ENCODE measurements around the gene RPL11.
A peak's percentile ranks its signal among the peaks of the same experiment; 100 is the strongest.
"Not testable (repeated sequence)": the region's sequence is repeated elsewhere in the genome, so short reads cannot be mapped to it uniquely, and the experiment has no call there.

Gene RPL11

GRCh38 chr1:23687680-23688079 is 3.9 kb upstream of the RPL11 start:
- not testable (repeated sequence) for DNase-seq

- DNase-seq, result not testable (repeated sequence)
These were observed 3.3 kb upstream of the RPL11 start for GRCh38 chr1:23688281-23688680.

GRCh38 chr1:23692308-23692871 is 784 bp downstream of the RPL11 start:
- DNase-seq, result no peak

- DNase-seq, result no peak
These were observed 2.0 kb downstream of the RPL11 start for GRCh38 chr1:23693599-23693998.

- no peak for DNase-seq
These were observed 2.8 kb downstream of the RPL11 start for GRCh38 chr1:23694371-23694770.

GRCh38 chr1:23695667-23696066 is 4.1 kb downstream of the RPL11 start:
- no peak for DNase-seq

GRCh38 chr1:23696335-23696989 is 4.9 kb downstream of the RPL11 start:
- no peak for DNase-seq

GRCh38 chr1:23698466-23698865 is 6.9 kb downstream of the RPL11 start:
- DNase-seq, result no peak

- DNase-seq, result no peak
These were observed 7.9 kb downstream of the RPL11 start for GRCh38 chr1:23699280-23700179.

- no peak for DNase-seq
These were observed 9.7 kb downstream of the RPL11 start for GRCh38 chr1:23701310-23701709.

- DNase-seq, result no peak
These were observed 10.4 kb downstream of the RPL11 start for GRCh38 chr1:23701996-23702395.

GRCh38 chr1:23704834-23705495 is 13.4 kb downstream of the RPL11 start:
- DNase-seq, result no peak

- no peak for DNase-seq
These were observed 17.6 kb downstream of the RPL11 start for GRCh38 chr1:23709229-23709628.

- DNase-seq, result no peak
These were observed 26.9 kb downstream of the RPL11 start for GRCh38 chr1:23718482-23718881.

- no peak for DNase-seq
These were observed 27.7 kb downstream of the RPL11 start for GRCh38 chr1:23719162-23719820.

GRCh38 chr1:23720256-23720995 is 28.8 kb downstream of the RPL11 start:
- DNase-seq, result peak; percentile 1

- no peak for DNase-seq
These were observed 31.0 kb downstream of the RPL11 start for GRCh38 chr1:23722652-23723051.

GRCh38 chr1:23726686-23727085 is 35.1 kb downstream of the RPL11 start:
- no peak for DNase-seq

- no peak for DNase-seq
These were observed 35.8 kb downstream of the RPL11 start for GRCh38 chr1:23727362-23727811.

- DNase-seq, result no peak
These were observed 41.0 kb downstream of the RPL11 start for GRCh38 chr1:23732363-23733224.

- DNase-seq, result not testable (repeated sequence)
These were observed 41.7 kb downstream of the RPL11 start for GRCh38 chr1:23733281-23733680.

Data from activated effector memory CD4-positive, alpha-beta T cell treated with Interleukin-2 at 50 U/mL for 16 hours (primary cell).